ENCODE measurements around the gene ZNF787. TPM values are rescaled to one million over a fixed set of nuclear protein-coding genes. Genes with fewer than 3 reads are reported as not detected.

ZNF787 gene
- total RNA-seq, 1 experiment from 2014 or later = 54.6 TPM

- Histone ChIP-seq H3K23me2 (ENCODE audit: insufficient read length, low read depth, low read length, poor library complexity, severe bottlenecking) (peaks cover 3% of the 10 kb centered on the region), H3K56ac (ENCODE audit: insufficient read length, low read depth, low read length) (no peak overlapping the region)
These were observed 25.8 kb upstream of the ZNF787 start for GRCh38 chr19:56146904-56147303.

More at GRCh38 chr19:56146904-56147303, 25.8 kb upstream of the ZNF787 start:
- Histone ChIP-seq H3K79me2 (ENCODE audit: insufficient read depth, low read length) (peaks cover 5% of the 10 kb centered on the region; the same call in 1 of the 2 replicates), H3T11ph (ENCODE audit: low read length) (no peak overlapping the region), H3K14ac (ENCODE audit: insufficient read depth, low read length) (no peak overlapping the region), H3K23ac (ENCODE audit: insufficient read length, low read depth, low read length) (no peak overlapping the region), H3K4ac (ENCODE audit: low read depth, low read length) (no peak overlapping the region), H4K91ac (ENCODE audit: insufficient read length, low read depth, low read length) (no peak overlapping the region), H3K18ac (ENCODE audit: insufficient read length, low read depth, low read length) (no peak overlapping the region), H2BK5ac (ENCODE audit: insufficient read length, low read length) (no peak overlapping the region), H4K20me1 (ENCODE audit: control insufficient read depth, insufficient read depth, insufficient read length) (peaks cover 6% of the 10 kb centered on the region), H2AK5ac (ENCODE audit: insufficient read length, low read length) (no peak overlapping the region), H2BK20ac (ENCODE audit: low read depth, low read length, poor library complexity, severe bottlenecking) (no peak overlapping the region), H3K79me1 (ENCODE audit: insufficient read depth, low read depth, low read length, poor library complexity, severe bottlenecking) (no peaks in the 10 kb centered on the region), H2AFZ (ENCODE audit: low read length) (no peak overlapping the region), H2BK120ac (ENCODE audit: low read depth, low read length, poor library complexity, severe bottlenecking) (no peak overlapping the region), H4K5ac (ENCODE audit: insufficient read length, low read depth, low read length) (no peak overlapping the region), H3K9me3 (ENCODE audit: control insufficient read depth, low read depth, low read length) (no peaks in the 10 kb centered on the region), H3K27me3 (ENCODE audit: insufficient read depth, low read length) (no peaks in the 10 kb centered on the region), H3K9ac (ENCODE audit: extremely low read depth, insufficient read length, low read length) (no peak overlapping the region), H2BK15ac (ENCODE audit: low read depth, low read length) (no peak overlapping the region), H4K8ac (replicated peaks; ENCODE audit: insufficient read length, low read depth, low read length) (no peak overlapping the region), H3K4me1 (ENCODE audit: insufficient read depth, low read length) (no peaks in the 10 kb centered on the region; the same call in 1 of the 2 replicates), H3K27ac (ENCODE audit: insufficient read length, low read depth, low read length) (no peak overlapping the region), H2BK12ac (ENCODE audit: insufficient read length, low read depth, low read length) (no peak overlapping the region), H3K4me2 (ENCODE audit: insufficient read depth, insufficient read length, low read length) (no peak overlapping the region)
- no peaks in the 10 kb centered on the region for H3K9me3 Mint-ChIP-seq
- H3K4me1 Mint-ChIP-seq = peaks cover 5 to 6% of the 10 kb centered on the region in 2 experiments
- H3K27me3 Mint-ChIP-seq (ENCODE audit: low read depth) = no peaks in the 10 kb centered on the region
- H3K4me3 Mint-ChIP-seq = no peak overlapping the region
- no peak for DNase-seq
- WGBS (ENCODE audit: extremely low coverage, insufficient read length, low lambda C conversion rate) = no CpG with 5 or more reads among the region's 31 CpGs
- no peak for TF ChIP-seq CTCF (conservative IDR thresholded peaks at IDR 0.05)
- no peak overlapping the region for H3K27ac Mint-ChIP-seq
- H3K36me3 Mint-ChIP-seq (ENCODE audit: insufficient read depth in 1 of 3, low read depth in 3 of 3) = peaks cover 17 to 34% (median 33%) of the 10 kb centered on the region in 3 experiments
